GM18508 (cell line): ENCODE measurements around the gene USP20.
A peak's percentile ranks its signal among the peaks of the same experiment; 100 is the strongest.
"Not testable (repeated sequence)": the region's sequence is repeated elsewhere in the genome, so short reads cannot be mapped to it uniquely, and the experiment has no call there.

ENCODE experiments used
- ATAC-seq: cut with Tn5 transposase; IDR thresholded peaks from one replicate; pipeline ENCODE4 v1.9.1; 2021; ENCODE audit warnings: moderate number of reproducible peaks; ENCODE audit not compliant: insufficient read depth, unreplicated experiment

USP20 gene

DNA sequence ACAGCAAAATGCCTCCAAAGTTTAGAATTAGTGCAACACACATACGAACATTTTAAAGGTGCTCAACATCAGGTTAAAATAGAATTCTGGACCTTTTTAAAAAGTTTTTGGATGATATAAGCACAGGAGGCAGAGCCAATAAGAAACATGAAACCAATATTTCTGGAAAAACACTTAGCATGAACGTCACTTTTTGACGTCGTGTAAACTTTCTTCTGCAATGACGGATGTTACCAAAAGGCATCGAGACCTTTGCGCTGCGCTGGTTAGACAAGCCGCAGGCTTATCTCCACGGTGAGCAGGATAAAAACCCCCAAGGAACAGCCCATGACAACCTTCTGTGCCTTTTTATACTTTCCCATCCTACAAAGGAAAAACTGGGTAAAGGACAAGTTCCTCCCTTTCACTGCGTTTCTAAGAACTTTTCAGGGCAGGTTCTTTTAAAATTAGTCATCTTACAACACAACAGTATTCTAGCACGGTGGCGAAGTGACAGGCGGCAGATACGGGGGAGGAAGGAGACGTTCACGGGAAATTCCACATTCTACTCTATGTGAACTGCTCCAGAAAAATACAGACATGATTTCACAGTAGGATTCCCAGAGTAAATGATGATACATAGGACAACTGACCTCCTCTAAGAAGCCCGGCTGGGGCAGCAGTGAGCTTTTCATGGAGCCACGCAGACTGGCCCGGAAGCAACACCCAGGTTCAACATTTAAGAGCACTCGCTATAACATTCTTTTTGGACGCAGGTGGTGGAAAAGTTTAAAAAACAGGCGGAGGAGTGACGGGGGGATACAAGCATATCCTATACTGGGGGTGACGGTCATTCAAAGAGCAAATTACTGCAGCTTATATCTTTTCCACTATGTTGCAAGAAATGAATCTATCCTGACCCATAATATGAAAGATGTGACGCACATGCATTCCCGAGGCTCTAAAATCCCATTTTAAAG lies 52.4 kb downstream of the USP20 start:
- ATAC-seq, result no peak

DNA sequence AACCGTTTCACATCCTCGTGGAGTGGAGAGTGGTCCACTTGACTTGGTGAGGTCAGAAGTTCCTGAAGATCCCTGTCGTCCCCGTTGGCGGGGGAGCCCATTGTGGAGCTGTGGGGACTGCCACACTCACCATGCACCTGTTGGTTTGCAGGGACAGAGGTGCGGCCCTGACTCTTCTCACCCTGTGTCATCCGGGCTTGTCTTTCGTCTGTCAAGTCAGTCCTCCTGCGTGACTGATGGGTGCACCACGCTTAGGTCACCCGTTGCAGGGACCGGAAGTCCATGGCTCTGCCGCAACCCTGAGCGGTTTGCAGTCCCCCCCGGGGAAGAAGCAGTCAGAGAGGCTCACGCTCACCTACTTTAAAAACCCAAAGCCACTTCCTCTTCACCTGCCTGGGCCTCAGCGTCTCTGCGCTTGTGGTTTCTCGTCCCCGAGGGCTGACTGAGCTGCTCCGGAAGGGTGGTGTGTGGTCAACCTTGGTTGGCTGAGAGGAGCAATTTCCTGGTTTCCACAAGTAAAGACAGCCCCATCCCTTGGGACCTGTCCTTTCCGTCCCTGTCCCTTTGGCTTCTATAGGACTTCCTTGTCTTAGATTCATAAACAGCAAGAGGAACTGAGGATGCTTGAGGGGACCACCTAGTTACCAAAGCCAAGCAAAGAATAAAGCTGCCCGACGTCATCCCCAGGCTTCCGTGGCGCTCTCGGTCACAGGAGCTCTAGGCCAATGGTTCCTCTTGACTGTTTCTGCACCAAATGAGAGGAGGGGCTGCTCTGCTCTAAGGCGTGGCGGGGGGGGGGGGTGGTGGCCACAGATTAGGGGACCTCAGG lies 53.2 kb downstream of the USP20 start:
- ATAC-seq, result peak; percentile 51

DNA sequence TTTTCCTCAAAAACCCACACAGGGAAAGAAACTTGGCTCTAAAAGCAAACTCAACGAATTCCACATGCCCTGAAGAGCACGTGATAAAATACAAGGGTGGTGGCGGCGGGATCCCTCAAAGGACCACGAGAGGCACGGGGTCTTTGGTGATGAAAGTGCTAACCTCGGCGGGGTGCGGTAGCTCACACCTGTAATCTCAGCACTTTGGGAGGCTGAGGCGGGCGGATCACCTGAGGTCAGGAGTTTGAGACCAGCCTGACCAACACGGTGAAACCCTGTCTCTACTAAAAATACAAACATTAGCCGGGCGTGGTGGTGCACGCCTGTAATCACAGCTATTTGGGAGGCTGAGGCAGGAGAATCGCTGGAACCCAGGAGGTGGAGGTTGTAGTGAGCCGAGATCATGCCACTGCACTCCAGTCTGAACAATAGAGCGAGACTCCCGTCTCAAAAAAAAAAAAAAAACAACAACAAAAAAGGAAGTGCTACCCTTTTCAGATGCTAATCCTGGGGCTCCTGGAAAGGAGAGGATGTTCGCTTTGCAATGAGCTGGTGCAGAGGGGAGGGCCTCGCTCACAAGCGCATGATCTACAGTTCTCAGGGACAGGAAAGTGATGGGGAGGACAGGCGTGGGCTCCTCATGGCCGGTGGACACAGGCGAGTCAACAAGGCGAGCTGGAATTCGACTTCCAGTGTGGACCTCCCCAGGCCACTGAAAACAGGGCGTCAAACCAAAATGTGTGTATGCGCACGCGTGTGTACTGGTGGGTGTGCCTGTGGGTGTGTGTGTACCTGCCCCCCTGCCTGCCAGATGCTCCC lies 54.1 kb downstream of the USP20 start:
- no peak for ATAC-seq

DNA sequence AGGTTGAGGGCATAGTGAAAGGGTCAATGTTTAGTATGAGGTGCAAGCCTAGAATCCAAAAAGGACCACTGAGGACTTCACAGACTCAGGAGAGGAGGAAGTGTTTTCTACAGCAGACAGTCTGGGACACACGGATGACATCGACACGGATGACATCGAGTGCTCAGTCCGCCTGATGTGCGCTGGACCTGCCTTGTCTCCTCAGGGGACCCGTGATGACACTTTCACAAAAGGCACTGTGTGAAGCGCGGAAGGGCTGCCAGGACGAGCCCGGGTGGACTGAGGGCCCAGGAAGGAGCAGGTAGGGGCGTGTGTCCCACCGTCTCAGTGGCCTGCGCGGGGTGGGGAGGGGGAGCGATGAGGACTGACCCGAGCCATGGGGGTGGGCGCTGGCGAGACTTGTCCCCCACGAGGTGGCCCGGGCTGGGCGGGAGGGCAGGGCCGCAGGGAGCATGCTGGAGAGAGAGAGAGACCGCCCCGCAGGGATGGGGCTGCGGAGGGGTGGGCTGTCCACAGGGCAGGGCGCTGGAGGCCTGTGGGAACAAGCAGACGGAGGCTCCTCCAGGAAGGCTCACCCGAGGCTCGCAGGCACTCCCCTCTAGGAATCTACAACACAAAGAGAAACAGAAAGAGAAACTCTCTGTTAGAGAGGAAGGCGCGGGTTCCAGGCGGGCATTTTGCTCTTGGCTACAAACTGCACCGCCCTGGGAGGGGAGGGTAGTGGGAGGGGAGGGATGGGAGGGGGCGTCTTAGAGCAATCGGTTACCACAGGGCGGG lies 54.9 kb downstream of the USP20 start:
- no peak for ATAC-seq

DNA sequence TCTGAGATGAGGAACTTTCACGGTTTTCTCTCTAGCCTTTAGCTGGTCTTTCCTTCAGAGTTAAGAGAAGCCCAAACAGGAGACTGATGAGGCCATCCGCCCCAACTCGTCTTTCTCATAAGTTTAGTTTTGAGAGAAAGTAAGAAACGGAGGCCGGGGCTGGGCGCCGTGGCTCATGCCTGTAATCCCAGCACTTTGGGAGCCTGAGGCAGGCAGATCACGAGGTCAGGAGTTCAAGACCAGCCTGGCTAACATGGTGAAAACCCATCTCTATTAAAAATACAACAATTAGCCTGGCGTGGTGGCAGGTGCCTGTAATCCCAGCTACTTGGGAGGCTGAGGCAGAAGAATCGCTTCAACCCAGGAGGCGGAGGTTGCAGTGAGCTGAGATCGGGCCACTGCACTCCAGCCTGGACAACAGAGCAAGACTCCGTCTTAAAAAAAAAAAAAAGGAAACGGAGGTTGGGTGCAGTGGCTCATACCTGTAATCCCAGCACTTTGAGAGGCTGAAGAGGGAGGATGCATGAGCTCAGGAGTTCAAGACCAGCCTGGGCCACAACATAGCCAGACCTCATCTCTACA lies 55.6 kb downstream of the USP20 start:
- ATAC-seq, result not testable (repeated sequence)

DNA sequence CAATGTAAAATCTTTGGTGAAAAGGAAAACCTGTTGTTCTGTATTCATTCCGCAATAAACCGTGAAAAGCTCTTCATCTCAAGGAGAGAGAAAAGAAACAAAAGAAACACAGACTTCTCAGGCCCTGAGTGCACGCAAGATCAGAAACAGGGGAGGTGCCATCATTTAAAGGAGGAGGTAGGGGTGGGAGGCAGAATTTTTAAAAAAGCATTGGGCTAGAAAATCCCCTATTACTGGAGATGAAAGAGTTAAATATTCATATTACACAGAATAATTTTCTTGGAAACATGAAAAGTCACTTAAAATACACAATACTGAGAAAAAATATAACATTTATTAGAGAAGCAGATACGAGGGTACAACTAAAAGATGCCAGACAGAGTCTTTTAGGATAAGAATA lies 56.3 kb downstream of the USP20 start:
- ATAC-seq, result no peak

DNA sequence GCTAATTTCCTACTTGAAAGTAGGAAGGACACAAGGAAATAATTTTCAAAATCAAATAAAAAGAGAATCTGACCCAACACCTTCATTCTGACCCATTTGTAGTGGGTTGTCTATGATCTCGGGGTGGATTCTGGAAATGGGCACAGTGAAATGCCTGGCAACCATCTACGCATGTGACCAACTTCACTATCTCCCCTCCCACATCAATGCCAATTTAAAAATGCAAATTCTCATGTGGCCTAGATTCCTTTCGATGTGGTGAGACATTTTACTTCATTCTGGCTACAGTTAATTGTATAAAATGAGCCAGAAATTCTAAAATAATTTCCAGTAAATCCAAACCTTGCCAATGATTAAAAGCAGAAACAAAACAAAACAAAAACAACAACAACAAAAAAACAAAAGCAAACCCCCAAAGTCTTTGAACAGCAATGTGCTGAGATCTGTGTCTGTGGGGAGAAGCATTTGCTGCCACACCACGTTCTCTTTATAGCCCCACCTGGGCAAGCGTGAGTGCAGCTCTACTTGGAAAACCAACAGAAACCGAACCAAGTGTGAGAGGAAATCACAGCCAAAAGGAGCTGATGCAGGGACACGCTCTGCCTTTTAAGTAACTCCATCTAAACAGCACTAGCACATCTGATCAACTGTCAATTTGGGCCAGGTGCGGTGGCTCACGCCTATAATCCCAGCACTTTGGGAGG lies 59.0 kb downstream of the USP20 start:
- ATAC-seq, result no peak

DNA sequence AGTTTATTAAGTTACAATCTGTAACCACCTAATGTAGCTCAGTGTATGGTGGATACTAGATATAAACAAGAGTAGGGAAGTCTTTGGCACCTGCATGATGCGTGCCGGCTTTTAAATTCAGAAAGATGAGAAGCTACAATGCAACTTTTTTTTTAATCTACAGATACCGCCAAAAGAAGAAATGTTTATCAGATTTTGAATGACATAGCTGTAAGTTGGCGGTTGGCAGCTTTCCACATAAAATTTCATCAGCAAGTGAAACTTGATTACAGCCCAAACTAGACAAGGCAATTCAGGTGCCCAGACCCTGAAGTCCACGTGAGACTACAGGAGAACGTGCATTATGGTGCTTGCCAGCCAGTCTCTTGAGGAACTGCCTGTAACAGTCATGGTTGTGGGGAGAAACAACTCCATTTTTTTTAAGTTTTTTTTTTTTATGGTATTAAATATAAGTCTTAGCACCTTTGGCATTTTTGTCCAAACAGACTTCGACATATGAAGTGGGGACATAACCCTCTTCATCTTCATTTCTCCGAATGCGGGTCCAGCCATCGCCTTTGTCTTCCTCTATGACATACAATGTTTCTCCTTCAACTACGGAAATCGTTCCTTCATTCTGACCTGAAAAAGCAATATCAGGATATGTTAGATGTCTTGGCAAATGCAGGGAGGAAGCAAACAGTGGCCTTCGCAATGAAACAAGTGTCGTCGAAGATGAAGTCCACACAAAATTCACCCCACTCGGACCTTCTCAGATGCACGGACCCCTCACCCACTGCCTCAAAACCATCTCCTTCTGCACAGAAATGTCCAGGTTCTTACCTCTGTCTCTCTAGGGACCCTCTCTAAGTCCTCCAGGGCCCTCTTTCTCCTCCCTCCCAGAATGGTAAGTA lies 60.4 kb downstream of the USP20 start:
- ATAC-seq, result no peak

DNA sequence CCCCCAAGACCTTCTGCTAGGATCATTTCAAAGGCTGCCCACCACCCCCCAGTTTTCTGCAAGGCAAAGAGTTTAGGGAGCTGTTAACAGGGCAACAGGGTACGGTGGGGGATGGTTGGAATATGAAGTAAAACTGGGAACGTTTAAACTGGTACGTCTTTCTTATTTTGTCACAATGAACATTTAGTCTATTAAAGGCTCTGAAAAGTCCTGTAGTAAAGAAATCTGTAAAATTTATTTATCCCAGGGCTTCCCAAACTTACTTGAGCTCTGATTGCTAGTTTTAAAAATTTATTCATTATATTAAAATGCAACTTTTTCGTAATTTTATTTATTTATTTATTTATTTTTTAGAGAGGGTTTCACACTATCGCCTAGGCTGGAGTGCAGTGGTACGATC lies 62.0 kb downstream of the USP20 start:
- ATAC-seq, result no peak

DNA sequence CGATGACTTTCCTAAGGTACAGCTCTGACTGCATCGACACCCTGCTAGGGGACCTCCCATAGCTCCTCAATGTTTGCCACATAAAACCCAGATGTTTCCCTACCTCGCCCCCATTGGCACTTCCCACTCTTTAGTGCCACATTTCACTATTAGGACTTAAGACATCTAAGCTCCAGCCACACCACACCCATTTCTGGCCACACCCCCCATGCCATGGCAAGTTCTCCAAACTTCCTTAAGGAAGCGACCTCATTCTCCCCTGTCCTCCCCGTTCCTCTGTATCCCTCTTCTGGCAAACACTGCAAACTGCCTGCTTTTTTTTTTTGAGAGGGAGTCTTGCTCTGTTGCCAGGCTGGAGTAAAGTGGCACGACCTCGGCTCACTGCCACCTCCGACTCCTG lies 62.9 kb downstream of the USP20 start:
- ATAC-seq, result no peak

DNA sequence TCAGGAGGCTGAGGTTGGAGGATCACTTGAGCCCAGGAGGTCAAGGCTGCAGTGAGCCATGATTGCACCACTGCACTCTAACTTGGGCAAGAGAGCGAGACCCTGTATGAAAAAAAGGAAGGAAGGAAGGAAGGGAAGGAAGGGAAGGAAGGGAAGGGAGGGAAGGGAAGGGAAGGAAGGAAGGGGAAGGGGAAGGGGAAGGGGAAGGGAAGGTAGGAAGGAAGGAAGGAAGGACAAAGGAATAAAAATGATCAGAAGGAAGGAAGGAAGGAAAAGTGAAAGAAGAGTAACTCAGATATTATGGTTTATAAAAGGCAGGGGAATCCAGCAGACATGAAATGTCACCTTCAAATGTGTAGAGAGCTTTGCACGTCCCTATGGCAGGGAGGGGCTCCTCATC lies 64.4 kb downstream of the USP20 start:
- no peak for ATAC-seq

DNA sequence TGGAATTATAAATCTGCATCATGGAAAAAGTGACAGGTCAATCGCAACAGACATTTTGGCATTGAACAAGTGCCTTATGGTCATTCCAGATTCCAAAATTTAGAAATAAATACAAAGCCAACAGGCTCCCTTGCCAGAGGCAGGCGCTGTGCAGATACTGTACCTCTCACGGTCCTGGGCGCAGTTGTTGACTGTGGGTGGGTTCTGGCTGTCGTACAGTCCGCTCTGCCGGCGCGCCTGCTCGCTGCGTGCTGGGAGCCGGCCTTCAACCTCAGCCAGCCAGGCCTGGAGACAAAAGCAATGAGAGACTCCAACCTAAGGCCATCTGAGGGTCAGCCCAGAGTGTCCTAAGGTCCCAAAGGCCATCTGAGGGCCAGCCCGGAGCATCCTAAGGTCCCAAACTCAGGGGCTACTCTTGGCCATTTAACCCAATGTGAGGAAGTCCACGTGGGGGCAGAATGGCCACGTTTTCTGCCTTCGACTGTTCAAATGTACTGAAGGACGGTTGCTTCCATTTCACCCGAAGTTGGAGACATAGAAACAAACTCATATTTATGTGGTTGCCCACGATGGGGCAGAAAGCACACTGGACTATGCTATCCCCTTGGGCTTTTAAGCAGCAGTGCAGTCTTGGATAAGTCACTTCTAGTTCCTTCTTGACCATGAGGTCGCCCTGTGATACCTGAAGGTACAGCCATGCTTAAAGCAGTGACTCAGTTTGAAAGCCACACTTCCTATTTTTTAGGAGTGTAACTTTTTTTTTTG lies 65.2 kb downstream of the USP20 start:
- peak; percentile 76 for ATAC-seq

DNA sequence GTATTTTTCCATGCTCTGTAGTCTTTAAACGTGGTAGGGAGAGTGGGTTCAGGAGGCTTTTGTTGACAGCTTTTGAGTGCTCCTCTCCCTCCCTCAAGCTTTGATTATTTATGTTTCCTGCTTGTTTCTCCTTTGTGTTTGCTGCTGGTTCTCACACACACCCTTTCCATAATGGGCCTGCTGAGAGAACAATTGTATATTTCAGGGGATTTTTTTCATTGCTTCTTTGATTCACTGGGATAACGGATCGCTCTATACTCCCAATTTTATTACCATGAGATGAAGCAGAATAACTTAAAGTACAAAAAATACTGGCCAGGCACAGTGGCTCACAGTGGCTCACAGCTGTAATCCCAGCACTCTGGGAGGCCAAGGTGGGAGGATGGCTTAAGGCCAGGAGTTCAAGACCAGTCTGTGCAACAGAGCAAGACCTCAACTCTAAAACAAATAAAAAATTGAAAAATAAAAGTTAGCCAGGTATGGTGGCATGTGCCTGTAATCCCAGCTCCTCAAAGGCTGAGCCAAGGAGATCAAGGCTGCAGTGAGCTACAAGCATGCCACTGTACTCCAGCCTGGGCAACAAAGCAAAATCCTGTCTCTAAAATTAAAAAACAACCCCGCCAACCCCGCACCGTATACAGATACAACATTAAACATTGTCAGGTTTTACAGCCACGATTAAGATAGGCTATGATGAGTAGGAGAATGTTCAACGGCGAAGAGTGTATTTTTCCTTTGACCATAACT lies 66.9 kb downstream of the USP20 start:
- ATAC-seq, result no peak

DNA sequence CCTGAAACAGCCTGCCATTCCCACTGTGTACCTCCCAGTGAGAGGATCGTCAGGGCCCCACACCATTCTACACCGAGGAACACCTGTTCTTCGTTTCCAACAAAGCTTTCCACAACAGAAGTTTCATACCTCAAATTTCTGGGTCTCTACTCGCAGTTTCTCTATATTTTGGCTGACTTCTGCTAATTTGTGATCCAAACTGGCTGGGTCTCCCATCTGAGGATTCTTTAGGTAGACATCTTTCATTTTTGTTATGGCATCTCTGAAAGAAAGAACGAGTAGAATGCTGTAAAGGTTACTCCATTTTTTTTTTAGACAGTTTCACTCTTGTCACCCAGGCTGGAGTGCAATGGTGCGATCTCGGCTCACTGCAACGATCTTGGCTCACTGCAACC lies 67.5 kb downstream of the USP20 start:
- ATAC-seq, result no peak

DNA sequence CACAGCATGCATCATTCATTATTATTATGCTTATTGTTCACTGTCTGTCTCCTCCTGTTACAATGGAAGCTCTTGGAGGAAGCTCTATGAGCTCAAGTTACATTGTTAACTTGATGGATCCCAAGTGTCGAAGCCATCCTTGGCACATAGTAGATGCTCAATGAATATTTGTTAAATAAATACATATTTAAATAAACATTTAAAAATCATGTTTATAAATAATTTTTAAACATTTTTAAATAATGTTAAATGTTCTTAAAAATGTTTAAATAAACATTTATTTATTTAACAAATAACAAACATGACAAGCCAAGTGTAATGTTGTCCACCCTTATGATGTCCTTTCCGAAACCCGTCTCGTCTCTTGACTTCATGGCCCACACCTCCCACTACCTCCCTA lies 69.5 kb downstream of the USP20 start:
- no peak for ATAC-seq

DNA sequence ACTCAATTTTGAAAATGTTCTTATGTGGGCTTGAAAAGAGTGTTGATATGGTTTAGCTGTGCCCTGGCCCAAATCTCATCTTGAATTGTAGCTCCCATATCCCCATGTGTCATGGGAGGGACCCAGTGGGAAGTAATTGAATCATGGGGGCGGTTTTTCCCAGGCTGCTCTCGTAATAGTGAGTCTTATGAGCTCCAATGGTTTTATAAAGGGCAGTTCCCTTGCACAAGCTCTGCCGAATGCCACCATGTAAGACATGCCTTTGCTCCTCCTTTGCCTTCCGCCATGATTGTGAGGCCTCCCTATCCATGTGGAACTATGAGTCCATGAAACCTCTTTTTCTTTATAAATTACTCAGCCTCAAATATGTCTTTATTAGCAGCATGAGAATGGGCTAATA lies 71.0 kb downstream of the USP20 start:
- ATAC-seq, result no peak
